NCI-H2227 treated with DMSO at 0.1 percent for 48 hours (cell line): ENCODE measurements around the gene SIT1.

Source experiments
- DNase-seq: peaks from one replicate; lab custom pipeline; 2025; lab: John Stamatoyannopoulos, UW

Gene SIT1

DNA sequence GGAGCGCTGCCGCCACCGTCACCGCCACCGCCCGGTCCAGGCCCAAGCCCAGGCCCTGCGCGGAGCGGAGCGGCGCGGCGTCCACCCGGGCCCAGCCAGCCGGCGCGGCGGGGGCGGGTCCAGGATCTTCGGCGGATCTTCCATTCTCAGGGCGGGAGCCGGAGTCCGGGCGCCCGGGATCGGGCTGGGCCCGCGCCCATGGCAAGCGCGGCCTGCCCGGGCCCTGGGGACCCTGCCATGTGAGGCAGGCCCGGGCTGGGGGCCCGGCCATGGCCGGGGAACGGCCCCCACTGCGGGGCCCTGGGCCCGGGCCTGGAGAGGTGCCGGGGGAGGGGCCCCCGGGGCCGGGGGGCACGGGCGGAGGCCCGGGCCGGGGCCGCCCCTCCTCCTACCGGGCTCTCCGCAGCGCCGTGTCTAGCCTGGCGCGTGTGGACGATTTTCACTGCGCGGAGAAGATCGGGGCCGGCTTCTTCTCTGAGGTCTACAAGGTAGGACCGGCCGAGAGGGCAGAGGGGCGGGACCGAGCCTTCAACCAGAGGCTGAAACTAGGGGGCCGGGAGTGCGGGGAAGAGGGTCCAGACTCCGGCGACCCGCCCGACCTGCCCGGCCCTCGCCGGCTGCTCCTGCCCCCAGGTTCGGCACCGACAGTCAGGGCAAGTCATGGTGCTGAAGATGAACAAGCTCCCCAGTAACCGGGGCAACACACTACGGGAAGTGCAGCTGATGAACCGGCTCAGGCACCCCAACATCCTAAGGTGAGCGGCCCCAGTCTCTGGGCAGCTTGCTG lies 45.2 kb downstream of the SIT1 start:
- DNase-seq, result no peak

DNA sequence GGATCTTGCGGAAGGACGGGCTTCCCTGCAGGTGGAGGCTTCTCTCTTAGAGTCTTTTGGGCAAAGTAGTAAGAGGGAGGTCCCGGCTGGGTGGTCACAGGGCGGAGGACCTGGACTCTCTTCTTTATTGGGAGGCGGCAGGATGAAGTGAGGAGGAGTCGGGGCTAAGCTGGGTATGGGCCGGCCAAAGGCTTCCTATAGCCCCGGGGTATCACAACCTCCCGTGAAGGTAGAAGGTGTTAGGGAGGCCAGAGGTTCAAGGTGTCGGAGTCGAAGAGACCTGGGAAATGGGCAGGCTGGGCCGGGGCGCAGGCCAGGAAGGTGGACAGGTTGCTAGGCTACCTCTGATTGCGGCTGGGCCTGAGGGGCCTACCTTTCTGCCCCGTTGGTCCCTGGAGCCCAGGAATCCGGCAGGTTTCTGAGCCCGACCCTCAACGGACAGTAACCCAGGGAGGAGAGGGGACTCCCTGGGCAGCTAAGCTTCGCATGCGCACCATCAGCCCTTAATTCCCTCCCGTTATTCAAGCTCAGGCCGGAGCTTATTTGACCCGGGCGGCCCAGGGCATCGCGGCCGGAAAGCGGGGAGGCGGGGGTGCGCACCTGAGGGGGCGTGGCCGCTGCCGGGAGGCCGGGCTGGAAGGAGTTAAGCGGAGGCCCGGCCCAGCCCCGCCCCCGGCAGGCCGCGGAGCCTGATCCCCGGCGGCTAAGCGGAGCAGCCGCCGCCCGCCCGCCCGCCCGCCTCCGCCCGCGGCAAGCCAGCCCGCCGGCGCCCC lies 46.0 kb downstream of the SIT1 start, which contains the start of gene TESK1:
TESK1 (plus strand) TSS at position 685 of the 773 bp plus-strand sequence. CDS start 358 bp downstream, outside the sequence.
- peak; percentile 25 for DNase-seq

DNA sequence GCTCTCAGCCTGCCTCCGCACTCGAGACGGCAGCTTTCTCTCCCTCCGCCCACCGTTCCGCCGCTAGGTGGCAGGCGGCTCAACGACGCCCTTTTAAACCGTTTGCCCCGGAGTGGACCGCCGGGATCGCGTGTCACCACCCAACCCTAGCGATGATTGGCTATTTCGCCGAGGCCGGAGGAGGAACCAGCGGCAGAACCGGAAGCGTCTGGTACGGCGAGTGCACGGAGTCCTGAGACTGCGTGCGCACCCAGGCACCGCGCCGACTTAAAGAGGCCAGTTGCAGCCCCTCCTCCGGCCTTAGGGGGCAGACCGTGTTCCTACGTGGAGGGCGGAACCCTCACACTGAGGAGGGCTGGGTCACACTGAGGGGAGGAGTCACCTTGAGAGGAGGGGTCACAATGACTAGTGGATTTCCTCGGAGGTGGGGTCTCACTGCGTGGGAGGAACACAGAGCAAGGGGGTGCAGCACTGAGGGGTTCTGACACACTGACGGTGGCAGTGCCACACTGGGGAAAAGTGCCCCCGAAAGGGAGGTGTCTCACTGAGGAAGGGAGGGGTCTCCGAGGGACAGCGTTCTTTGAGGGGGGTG lies 46.6 kb downstream of the SIT1 start:
- peak; percentile 96 for DNase-seq

DNA sequence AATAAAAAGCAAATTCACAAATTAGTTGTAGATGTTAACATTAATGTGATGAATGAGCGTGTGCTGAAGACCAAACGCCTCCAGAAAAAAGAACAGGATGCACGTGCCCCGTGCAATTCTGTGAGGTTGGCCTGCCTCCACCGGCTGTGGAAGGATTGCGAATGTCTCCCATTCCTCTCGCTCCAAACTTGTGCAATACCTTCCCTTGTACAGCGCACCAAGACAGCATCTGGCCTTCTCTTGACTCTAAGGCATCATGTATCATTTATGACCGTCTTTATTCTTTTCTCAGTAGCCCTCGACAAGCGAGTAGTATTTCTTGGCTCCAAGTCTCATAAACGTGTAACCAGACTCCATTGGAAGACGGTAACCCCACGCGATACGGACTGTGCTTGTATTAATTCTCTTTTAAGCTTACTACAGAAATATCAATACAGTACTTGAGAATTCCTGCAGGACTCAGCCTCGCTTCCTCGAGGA lies 47.2 kb downstream of the SIT1 start:
- no peak for DNase-seq

DNA sequence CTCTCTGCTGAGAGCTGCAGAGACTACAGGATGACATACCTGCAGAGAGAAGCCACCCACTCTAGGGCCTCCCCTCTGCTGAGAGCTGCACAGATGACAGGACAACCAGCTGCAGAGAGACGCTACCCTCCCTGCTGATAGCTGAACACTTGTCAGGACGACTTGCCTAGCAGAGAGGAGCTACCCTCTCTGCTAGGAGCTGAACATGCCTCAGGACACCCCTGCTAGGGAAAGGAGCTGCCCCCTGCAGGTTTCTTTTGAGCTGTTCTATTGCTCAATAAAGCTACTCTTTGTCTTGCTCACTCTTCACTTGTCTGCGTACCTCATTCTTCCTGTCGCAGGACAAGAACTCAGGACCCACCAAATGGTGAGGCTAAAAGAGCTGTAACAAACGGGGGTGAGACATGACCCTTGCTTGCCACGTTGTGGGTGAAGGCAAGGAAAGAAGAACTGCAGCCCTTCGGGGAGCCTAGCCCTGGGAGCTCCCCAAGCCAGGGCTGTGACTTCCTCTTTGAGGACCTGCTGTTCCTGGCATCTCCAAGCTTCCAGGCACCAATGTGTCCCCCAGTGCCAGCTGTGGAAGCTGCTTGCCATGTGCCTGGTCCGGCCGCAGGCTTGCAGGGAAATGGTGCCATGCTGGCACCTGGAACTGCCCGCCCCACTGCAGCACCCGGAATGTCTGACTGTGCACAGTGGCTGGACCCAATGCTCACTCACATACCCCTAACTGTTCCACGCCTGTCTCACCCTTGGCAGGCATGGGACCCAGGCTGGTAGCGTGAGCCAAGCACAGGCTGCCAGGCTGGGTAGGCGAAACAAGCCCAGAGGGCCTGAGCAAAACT lies 50.7 kb downstream of the SIT1 start:
- no peak for DNase-seq
